ENCODE data around the gene NPEPL1. TPM values are rescaled to one million over a fixed set of nuclear protein-coding genes. Genes with fewer than 3 reads are reported as not detected.
"Not testable (repeated sequence)": the region's sequence is repeated elsewhere in the genome, so short reads cannot be mapped to it uniquely, and the experiment has no call there.

The NPEPL1 gene
- polyA plus RNA-seq, 4 donors: 16.5 to 30.4 (median 26.3) TPM

DNA sequence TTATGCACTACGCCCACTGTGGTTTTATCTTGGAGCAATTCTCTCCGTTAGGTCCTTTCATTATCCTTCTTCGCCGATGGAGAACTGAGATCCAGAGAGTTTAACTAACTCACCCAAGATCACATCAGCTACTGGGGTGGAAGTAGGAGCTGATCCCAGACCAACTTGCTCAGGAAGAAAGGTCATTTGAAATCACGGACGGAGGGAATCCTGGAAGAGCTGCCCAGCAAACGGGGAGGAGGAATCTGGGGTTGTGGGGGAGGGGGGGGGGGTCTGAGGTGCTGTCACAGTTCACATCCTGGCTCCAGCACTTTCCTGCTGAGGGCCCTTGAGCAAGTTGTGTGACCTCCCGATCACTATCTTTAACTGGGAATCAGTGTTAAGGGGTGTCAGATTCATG is 62.0 kb downstream of the NPEPL1 start:
- H3K4me1 ChIP-seq (ENCODE audit: control insufficient read depth in 3 of 3, insufficient read depth in 2 of 3, low read depth in 1 of 3, low read length in 2 of 3): no peaks in the 10 kb centered on the region
- no peak for DNase-seq
- H3K9me3 ChIP-seq (ENCODE audit: control insufficient read depth in 2 of 2, insufficient read depth in 1 of 2, low read depth in 1 of 2, low read length in 1 of 2): no peaks in the 10 kb centered on the region
- WGBS, 3 donors: 75 to 82% (median 81%) methylated on average over 8 of the region's 8 CpGs
- H3K27me3 ChIP-seq (ENCODE audit: control insufficient read depth in 3 of 3, insufficient read depth in 3 of 3, low read length in 3 of 3): no peaks in the 10 kb centered on the region
- no peak for FAIRE-seq
- H3K27ac ChIP-seq (ENCODE audit: low read depth in 1 of 3, low read length in 2 of 3): no peak overlapping the region
- H3K4me3 ChIP-seq (ENCODE audit: low read depth in 1 of 3, low read length in 3 of 3): no peak overlapping the region
- H3K36me3 ChIP-seq (ENCODE audit: control insufficient read depth in 3 of 3, insufficient read depth in 2 of 3, low read depth in 1 of 3, low read length in 3 of 3): no peaks in the 10 kb centered on the region

DNA sequence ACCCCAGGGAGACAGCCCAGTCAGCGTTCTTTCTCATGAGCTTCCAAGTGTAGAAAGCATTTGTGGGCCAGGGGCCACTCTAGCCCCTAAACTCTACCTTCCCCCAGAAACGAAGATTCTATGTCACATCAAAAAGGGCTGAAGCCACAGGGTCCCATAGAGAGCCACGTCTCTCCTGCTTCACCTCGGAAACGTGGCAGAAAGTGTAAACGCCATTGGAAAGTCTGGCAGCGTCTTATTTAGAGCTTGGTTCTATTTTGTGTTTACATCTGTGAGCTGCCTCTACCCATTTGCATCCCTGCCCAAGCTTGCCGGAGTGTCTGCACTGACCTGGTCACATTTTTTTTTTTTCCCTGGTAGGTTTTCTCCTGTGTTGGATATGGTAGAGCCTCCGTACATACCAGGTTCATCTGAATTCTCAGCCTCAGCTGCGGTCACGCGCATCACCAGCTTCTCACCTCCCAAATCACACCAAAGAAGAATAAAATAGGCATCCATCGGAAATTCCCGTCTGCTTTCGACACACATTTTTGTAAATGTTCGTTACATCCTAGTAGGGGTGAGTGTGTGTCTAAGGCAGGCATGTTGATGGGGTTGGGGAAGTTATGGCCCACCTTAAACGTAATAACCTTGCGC is 62.6 kb downstream of the NPEPL1 start:
- no peak overlapping the region for H3K27ac ChIP-seq (ENCODE audit: low read depth in 1 of 3, low read length in 2 of 3)
- no peaks in the 10 kb centered on the region for H3K36me3 ChIP-seq (ENCODE audit: control insufficient read depth in 3 of 3, insufficient read depth in 2 of 3, low read depth in 1 of 3, low read length in 3 of 3)
- WGBS, 3 donors: 85 to 88% (median 86%) methylated on average over 18 of the region's 18 CpGs
- H3K9me3 ChIP-seq (ENCODE audit: control insufficient read depth in 2 of 2, insufficient read depth in 1 of 2, low read depth in 1 of 2, low read length in 1 of 2): no peaks in the 10 kb centered on the region
- H3K4me1 ChIP-seq (ENCODE audit: control insufficient read depth in 3 of 3, insufficient read depth in 2 of 3, low read depth in 1 of 3, low read length in 2 of 3): no peaks in the 10 kb centered on the region
- FAIRE-seq (no peak), DNase-seq (no peak)
- no peaks in the 10 kb centered on the region for H3K27me3 ChIP-seq (ENCODE audit: control insufficient read depth in 3 of 3, insufficient read depth in 3 of 3, low read length in 3 of 3)
- no peak overlapping the region for H3K4me3 ChIP-seq (ENCODE audit: low read depth in 1 of 3, low read length in 3 of 3)

DNA sequence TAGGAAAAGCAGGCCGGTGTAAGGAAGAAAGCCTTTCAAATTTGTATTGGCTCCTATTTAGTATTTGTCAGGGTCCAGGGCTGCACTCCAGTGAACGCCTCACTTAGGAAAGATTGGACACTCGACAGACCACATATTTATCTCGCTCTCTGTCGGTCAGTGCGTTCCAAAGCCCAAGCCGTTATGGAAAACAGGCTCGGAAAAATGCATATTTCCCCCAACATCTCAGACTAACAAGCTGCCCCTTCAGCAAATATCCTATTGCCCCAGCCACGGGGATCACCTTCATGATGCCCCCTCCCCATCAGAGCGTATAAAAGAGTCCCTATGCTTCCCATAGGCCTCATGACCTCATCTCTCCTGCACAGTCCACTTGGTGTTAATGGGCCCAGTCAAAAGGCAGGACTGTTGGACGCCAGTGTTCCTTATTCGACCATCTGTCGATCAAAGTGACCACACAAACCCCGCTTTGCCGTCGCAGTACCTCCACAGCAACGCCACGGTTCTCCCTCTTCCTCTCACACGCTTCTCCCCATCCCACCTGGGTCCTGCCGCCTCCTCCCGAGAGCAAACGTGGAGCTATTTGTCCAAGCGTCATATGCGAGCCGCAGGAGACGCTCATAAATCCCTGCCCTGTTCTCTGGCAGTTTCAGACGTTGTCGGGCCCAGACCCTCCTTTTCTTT is 63.3 kb downstream of the NPEPL1 start:
- no peak overlapping the region for H3K4me3 ChIP-seq (ENCODE audit: low read depth in 1 of 3, low read length in 3 of 3)
- FAIRE-seq (no peak), DNase-seq (no peak)
- no peaks in the 10 kb centered on the region for H3K4me1 ChIP-seq (ENCODE audit: control insufficient read depth in 3 of 3, insufficient read depth in 2 of 3, low read depth in 1 of 3, low read length in 2 of 3)
- H3K27me3 ChIP-seq (ENCODE audit: control insufficient read depth in 3 of 3, insufficient read depth in 3 of 3, low read length in 3 of 3): no peaks in the 10 kb centered on the region
- H3K36me3 ChIP-seq (ENCODE audit: control insufficient read depth in 3 of 3, insufficient read depth in 2 of 3, low read depth in 1 of 3, low read length in 3 of 3): no peaks in the 10 kb centered on the region
- WGBS, 3 donors: 73 to 82% (median 77%) methylated on average over 28 of the region's 28 CpGs
- no peaks in the 10 kb centered on the region for H3K9me3 ChIP-seq (ENCODE audit: control insufficient read depth in 2 of 2, insufficient read depth in 1 of 2, low read depth in 1 of 2, low read length in 1 of 2)
- no peak overlapping the region for H3K27ac ChIP-seq (ENCODE audit: low read depth in 1 of 3, low read length in 2 of 3)

DNA sequence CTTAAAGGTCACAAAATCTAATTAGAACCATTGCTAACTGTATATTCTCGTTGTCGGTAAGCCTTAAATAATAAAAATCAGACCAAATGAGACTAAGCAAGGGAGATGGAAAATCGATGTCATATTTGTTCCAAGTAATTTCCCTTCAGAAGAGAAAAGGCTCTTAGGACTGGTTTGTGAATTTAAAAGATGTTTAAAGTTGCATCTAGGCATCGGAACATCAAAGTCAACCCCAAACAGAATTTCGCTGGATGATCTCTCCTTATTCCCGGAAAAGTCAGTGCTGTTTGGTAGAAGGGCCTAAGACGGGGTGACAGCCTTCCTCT is 63.8 kb downstream of the NPEPL1 start:
- no peaks in the 10 kb centered on the region for H3K36me3 ChIP-seq (ENCODE audit: control insufficient read depth in 3 of 3, insufficient read depth in 2 of 3, low read depth in 1 of 3, low read length in 3 of 3)
- no peak overlapping the region for H3K27ac ChIP-seq (ENCODE audit: low read depth in 1 of 3, low read length in 2 of 3)
- DNase-seq (no peak), FAIRE-seq (no peak)
- no peaks in the 10 kb centered on the region for H3K9me3 ChIP-seq (ENCODE audit: control insufficient read depth in 2 of 2, insufficient read depth in 1 of 2, low read depth in 1 of 2, low read length in 1 of 2)
- WGBS, 3 donors: 84 to 87% (median 85%) methylated on average over 7 of the region's 7 CpGs
- H3K27me3 ChIP-seq (ENCODE audit: control insufficient read depth in 3 of 3, insufficient read depth in 3 of 3, low read length in 3 of 3): no peaks in the 10 kb centered on the region
- no peak overlapping the region for H3K4me3 ChIP-seq (ENCODE audit: low read depth in 1 of 3, low read length in 3 of 3)
- H3K4me1 ChIP-seq (ENCODE audit: control insufficient read depth in 3 of 3, insufficient read depth in 2 of 3, low read depth in 1 of 3, low read length in 2 of 3): no peaks in the 10 kb centered on the region

DNA sequence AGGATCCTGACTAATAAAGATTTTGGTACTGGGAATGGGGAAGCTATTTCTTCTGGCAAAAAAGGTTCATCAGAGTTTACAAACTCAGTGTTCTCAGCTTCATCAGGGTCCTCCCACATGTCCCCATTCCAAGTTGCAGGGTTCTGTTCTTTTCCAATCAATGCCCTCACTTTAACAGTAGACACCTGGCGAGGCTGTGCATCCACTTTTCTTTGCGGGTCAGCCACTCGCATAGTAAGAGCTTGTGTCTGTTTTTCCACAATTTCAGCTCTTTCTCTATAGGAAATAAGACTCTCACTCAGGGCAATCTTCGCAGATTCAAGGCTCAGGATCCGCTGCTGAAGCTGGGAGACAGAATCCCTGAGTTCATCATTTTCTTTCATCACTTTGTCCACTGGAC is 65.0 kb downstream of the NPEPL1 start:
- H3K27me3 ChIP-seq (ENCODE audit: control insufficient read depth in 3 of 3, insufficient read depth in 3 of 3, low read length in 3 of 3); H3K9me3 ChIP-seq (ENCODE audit: control insufficient read depth in 2 of 2, insufficient read depth in 1 of 2, low read depth in 1 of 2, low read length in 1 of 2); H3K4me1 ChIP-seq (ENCODE audit: control insufficient read depth in 3 of 3, insufficient read depth in 2 of 3, low read depth in 1 of 3, low read length in 2 of 3); FAIRE-seq; H3K27ac ChIP-seq (ENCODE audit: low read depth in 1 of 3, low read length in 2 of 3); H3K4me3 ChIP-seq (ENCODE audit: low read depth in 1 of 3, low read length in 3 of 3); H3K36me3 ChIP-seq (ENCODE audit: control insufficient read depth in 3 of 3, insufficient read depth in 2 of 3, low read depth in 1 of 3, low read length in 3 of 3); DNase-seq: not testable (repeated sequence)
- WGBS, 3 donors: 88 to 94% (median 92%) methylated on average over 5 of the region's 5 CpGs

DNA sequence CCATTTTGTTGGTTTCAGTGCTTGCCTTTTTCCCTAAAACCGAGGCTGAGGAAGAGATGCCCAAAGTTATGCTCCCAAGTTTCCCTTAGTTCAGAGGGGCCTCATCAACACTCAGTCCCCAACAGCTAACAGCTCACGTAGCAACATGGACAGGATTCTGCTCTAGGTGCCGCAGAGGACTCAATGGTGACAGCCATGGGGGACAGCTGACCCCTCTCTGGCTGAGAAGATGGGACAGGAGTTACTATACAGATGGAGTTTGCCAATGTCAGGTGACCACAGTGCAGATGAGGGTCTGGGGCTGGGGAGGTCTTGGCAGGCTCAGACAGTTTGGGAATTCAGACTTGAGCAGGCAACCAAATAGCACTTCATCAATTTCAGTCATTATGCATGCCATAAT is 67.3 kb downstream of the NPEPL1 start:
- no peak overlapping the region for H3K4me3 ChIP-seq (ENCODE audit: low read depth in 1 of 3, low read length in 3 of 3)
- WGBS, 3 donors: 77 to 83% (median 82%) methylated on average over 3 of the region's 3 CpGs

DNA sequence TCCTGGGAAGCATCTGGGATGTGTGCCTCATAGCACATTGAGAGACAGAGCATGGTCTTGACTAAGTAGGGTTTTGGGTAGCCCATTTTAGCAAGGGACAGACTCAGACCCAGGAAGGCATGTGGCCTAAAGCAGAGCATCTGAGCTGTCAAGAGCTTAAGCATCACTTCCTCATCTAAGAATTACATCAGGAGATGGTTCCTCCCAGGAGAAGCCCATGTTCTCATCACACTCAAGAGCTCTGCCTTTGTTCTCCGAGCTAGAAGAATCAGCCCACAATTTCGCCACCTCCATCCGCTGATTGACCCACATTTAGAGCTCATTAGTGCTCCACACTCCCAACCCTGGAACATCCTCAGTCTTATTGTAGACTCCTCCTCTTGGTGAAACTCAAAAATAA is 68.3 kb downstream of the NPEPL1 start:
- Histone ChIP-seq H3K36me3 (ENCODE audit: control insufficient read depth in 3 of 3, insufficient read depth in 2 of 3, low read depth in 1 of 3, low read length in 3 of 3) (no peaks in the 10 kb centered on the region), H3K27ac (ENCODE audit: low read depth in 1 of 3, low read length in 2 of 3) (no peak overlapping the region), H3K4me3 (ENCODE audit: low read depth in 1 of 3, low read length in 3 of 3) (no peak overlapping the region), H3K4me1 (ENCODE audit: control insufficient read depth in 3 of 3, insufficient read depth in 2 of 3, low read depth in 1 of 3, low read length in 2 of 3) (no peaks in the 10 kb centered on the region), H3K9me3 (ENCODE audit: control insufficient read depth in 2 of 2, insufficient read depth in 1 of 2, low read depth in 1 of 2, low read length in 1 of 2) (no peaks in the 10 kb centered on the region), H3K27me3 (ENCODE audit: control insufficient read depth in 3 of 3, insufficient read depth in 3 of 3, low read length in 3 of 3) (peaks cover 0 to 3% (median 0%) of the 10 kb centered on the region in 3 donors)
- WGBS, 3 donors: 83 to 91% (median 85%) methylated on average over 3 of the region's 3 CpGs
- DNase-seq (no peak), FAIRE-seq (no peak)

More for the DNA sequence above, 67.3 kb downstream of the NPEPL1 start:
- H3K9me3 ChIP-seq (ENCODE audit: control insufficient read depth in 2 of 2, insufficient read depth in 1 of 2, low read depth in 1 of 2, low read length in 1 of 2): no peaks in the 10 kb centered on the region
- H3K36me3 ChIP-seq (ENCODE audit: control insufficient read depth in 3 of 3, insufficient read depth in 2 of 3, low read depth in 1 of 3, low read length in 3 of 3): no peaks in the 10 kb centered on the region
- peaks cover 0 to 3% (median 0%) of the 10 kb centered on the region in 3 donors for H3K27me3 ChIP-seq (ENCODE audit: control insufficient read depth in 3 of 3, insufficient read depth in 3 of 3, low read length in 3 of 3)
- DNase-seq (no peak), FAIRE-seq (no peak)
- H3K27ac ChIP-seq (ENCODE audit: low read depth in 1 of 3, low read length in 2 of 3): no peak overlapping the region
- no peaks in the 10 kb centered on the region for H3K4me1 ChIP-seq (ENCODE audit: control insufficient read depth in 3 of 3, insufficient read depth in 2 of 3, low read depth in 1 of 3, low read length in 2 of 3)

DNA sequence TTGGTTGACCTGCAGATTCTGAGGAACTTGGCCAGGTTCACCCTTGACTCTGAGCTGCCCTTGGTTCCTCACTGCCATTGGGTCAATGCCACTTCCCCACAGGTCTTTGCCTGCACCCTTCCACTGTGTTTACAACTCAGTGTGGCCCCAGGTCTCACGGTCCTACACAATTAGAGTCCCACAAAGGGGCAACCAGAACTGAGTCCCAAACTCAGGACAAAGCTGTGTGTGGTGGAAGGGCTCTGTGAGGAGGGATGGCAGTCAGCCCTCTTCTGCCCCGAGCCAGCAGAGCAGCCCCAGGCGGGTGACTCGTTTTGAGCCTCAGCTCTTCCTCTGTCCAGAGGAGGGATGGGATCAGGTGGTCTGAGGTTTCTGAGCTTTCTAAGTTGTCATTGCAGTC is 69.5 kb downstream of the NPEPL1 start:
- H3K4me1 ChIP-seq (ENCODE audit: control insufficient read depth in 3 of 3, insufficient read depth in 2 of 3, low read depth in 1 of 3, low read length in 2 of 3): no peaks in the 10 kb centered on the region
- no peaks in the 10 kb centered on the region for H3K9me3 ChIP-seq (ENCODE audit: control insufficient read depth in 2 of 2, insufficient read depth in 1 of 2, low read depth in 1 of 2, low read length in 1 of 2)
- 69 to 82% (median 74%) methylated on average over 4 of the region's 4 CpGs for WGBS, 3 donors
- no peak for FAIRE-seq
- peaks cover 0 to 3% (median 0%) of the 10 kb centered on the region in 3 donors for H3K27me3 ChIP-seq (ENCODE audit: control insufficient read depth in 3 of 3, insufficient read depth in 3 of 3, low read length in 3 of 3)
- H3K36me3 ChIP-seq (ENCODE audit: control insufficient read depth in 3 of 3, insufficient read depth in 2 of 3, low read depth in 1 of 3, low read length in 3 of 3): no peaks in the 10 kb centered on the region
- no peak overlapping the region for H3K27ac ChIP-seq (ENCODE audit: low read depth in 1 of 3, low read length in 2 of 3)
- H3K4me3 ChIP-seq (ENCODE audit: low read depth in 1 of 3, low read length in 3 of 3): no peak overlapping the region
- DNase-seq: no peak

DNA sequence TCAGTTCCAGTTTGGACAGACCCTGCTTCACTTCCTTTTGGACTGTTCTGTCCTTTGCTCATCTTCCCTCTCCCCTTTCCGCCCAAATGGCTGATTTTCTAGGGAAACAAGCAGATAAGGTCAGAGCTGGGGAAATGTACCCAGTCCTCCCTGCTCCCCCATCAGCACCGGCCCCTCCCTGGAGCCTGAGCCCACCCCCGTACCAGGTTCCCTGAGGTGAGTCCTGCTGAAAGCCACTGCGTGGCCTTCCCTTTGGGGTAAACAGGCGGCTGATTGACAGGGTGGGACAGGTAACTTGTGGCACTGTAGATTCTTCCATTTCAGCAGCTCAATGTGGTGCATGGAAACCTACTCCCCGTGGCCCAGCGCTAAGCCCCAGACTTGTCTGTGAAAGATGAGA is 70.5 kb downstream of the NPEPL1 start:
- FAIRE-seq (no peak), DNase-seq (no peak)
- WGBS, 3 donors: 85 to 88% (median 87%) methylated on average over 7 of the region's 7 CpGs
- Histone ChIP-seq H3K36me3 (ENCODE audit: control insufficient read depth in 3 of 3, insufficient read depth in 2 of 3, low read depth in 1 of 3, low read length in 3 of 3) (no peaks in the 10 kb centered on the region), H3K9me3 (ENCODE audit: control insufficient read depth in 2 of 2, insufficient read depth in 1 of 2, low read depth in 1 of 2, low read length in 1 of 2) (no peaks in the 10 kb centered on the region), H3K4me3 (ENCODE audit: low read depth in 1 of 3, low read length in 3 of 3) (no peak overlapping the region), H3K27me3 (ENCODE audit: control insufficient read depth in 3 of 3, insufficient read depth in 3 of 3, low read length in 3 of 3) (peaks cover 0 to 3% (median 0%) of the 10 kb centered on the region in 3 donors), H3K27ac (ENCODE audit: low read depth in 1 of 3, low read length in 2 of 3) (no peak overlapping the region), H3K4me1 (ENCODE audit: control insufficient read depth in 3 of 3, insufficient read depth in 2 of 3, low read depth in 1 of 3, low read length in 2 of 3) (no peaks in the 10 kb centered on the region)

Measured in small intestine (tissue), 7 donors.